Measurements from ENCODE around the gene GAS7.

The GAS7 gene

GRCh38 chr17:10046786-10047785 is 151.3 kb downstream of the GAS7 start:
- H3K36me3 ChIP-seq (ENCODE audit: control insufficient read depth, insufficient read depth, low read length) = no peaks in the 10 kb centered on the region
- H3K27me3 ChIP-seq (ENCODE audit: control insufficient read depth, insufficient read depth, low read length) = no peaks in the 10 kb centered on the region
- H3K9ac ChIP-seq (ENCODE audit: low read length) = no peak overlapping the region
- peaks cover 7% of the 10 kb centered on the region for H3K4me1 ChIP-seq (ENCODE audit: control insufficient read depth, insufficient read depth, low read length)
- H3K9me3 ChIP-seq (ENCODE audit: control insufficient read depth, insufficient read depth, low read depth, low read length) = no peaks in the 10 kb centered on the region
- no peak overlapping the region for H3K27ac ChIP-seq (ENCODE audit: low read depth, low read length)
- no peak overlapping the region for H3K4me3 ChIP-seq (ENCODE audit: low read depth, low read length)

DNA sequence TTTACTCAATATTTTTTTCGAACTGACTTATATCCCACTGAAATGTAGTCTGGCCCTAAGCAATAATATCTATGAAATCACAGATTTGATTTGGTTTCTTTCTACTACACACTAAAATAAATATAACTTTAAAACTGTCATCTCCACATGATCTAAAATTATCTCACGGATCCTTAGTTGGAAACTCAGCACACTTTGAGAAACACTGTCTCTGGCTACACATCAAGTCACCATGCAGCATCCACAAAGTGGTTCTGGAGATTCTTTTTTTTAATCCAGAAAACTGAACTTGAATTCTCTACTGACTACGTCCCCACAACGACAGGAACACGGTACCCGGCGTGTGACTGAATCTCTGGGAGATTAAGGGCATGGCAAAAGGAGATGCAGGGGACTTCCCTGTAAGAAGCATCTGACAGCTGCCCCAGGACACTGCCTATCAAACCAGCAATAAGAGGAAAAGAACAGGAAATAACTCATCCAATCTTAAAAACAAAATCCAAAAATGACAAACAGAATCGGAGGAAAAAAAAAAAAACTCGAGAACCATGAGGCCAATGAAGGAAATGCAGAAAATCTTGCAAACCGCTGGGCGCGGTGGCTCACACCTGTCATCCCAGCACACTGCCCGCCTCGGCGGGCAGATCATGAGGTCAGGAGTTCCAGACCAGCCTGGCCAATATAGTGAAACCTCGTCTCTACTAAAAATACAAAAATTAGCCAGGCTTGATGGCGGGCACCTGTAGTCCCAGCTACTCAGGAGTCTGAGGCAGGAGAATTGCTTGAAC is 152.3 kb downstream of the GAS7 start:
- Histone ChIP-seq H3K27me3 (ENCODE audit: control insufficient read depth, insufficient read depth, low read length) (no peaks in the 10 kb centered on the region), H3K36me3 (ENCODE audit: control insufficient read depth, insufficient read depth, low read length) (no peaks in the 10 kb centered on the region), H3K4me3 (ENCODE audit: low read depth, low read length) (no peak overlapping the region), H3K9me3 (ENCODE audit: control insufficient read depth, insufficient read depth, low read depth, low read length) (no peaks in the 10 kb centered on the region), H3K4me1 (ENCODE audit: control insufficient read depth, insufficient read depth, low read length) (peaks cover 7% of the 10 kb centered on the region), H3K27ac (ENCODE audit: low read depth, low read length) (no peak overlapping the region), H3K9ac (ENCODE audit: low read length) (no peak overlapping the region)

GRCh38 chr17:10042589-10043244 is 155.7 kb downstream of the GAS7 start:
- Histone ChIP-seq H3K4me3 (ENCODE audit: low read depth, low read length) (no peak overlapping the region), H3K27ac (ENCODE audit: low read depth, low read length) (no peak overlapping the region)

DNA sequence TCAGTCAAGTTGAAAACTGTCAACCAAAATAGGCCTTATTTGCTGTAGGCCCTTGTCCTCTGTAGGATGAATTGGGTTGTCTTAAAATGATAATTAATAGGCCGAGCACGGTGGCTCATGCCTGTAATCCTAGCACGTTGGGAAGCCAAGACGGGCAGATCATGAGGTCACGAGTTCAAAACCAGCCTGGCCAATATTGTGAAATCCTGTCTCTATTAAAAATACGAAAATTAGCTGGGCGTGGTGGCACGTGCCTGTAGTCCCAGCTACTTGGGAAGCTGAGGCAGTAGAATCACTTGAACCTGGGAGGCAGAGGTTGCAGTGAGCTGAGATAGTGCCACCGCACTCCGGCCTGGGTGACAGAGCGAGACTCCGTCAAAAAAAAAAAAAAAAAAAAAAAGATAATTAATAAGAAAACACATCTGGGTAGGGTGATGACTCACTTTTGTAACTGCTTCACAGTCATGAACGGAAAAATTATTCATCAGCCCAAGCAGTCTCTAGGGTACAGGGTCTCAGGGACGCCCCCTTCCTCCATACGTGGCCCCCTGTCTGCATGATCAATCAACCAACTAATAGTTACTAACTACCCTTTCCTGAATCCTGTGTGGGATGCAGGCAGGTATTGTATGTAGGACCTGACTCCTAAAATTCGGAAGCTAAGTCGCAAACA is 156.4 kb downstream of the GAS7 start:
- H3K9me3 ChIP-seq (ENCODE audit: control insufficient read depth, insufficient read depth, low read depth, low read length) = no peaks in the 10 kb centered on the region
- no peaks in the 10 kb centered on the region; the same call in 1 of the 2 replicates for H3K4me1 ChIP-seq (ENCODE audit: control insufficient read depth, insufficient read depth, low read length)
- no peak overlapping the region for H3K4me3 ChIP-seq (ENCODE audit: low read depth, low read length)
- H3K36me3 ChIP-seq (ENCODE audit: control insufficient read depth, insufficient read depth, low read length) = no peaks in the 10 kb centered on the region
- no peak overlapping the region for H3K27ac ChIP-seq (ENCODE audit: low read depth, low read length)
- no peak overlapping the region for H3K9ac ChIP-seq (ENCODE audit: low read length)
- H3K27me3 ChIP-seq (ENCODE audit: control insufficient read depth, insufficient read depth, low read length) = no peaks in the 10 kb centered on the region

More at GRCh38 chr17:10042589-10043244, 155.7 kb downstream of the GAS7 start:
- no peak overlapping the region for H3K9ac ChIP-seq (ENCODE audit: low read length)
- peaks cover 3% of the 10 kb centered on the region; the same call in 1 of the 2 replicates for H3K4me1 ChIP-seq (ENCODE audit: control insufficient read depth, insufficient read depth, low read length)
- no peaks in the 10 kb centered on the region for H3K9me3 ChIP-seq (ENCODE audit: control insufficient read depth, insufficient read depth, low read depth, low read length)
- H3K27me3 ChIP-seq (ENCODE audit: control insufficient read depth, insufficient read depth, low read length) = no peaks in the 10 kb centered on the region
- no peaks in the 10 kb centered on the region for H3K36me3 ChIP-seq (ENCODE audit: control insufficient read depth, insufficient read depth, low read length)

- Histone ChIP-seq H3K9ac (ENCODE audit: low read length) (no peak overlapping the region), H3K9me3 (ENCODE audit: control insufficient read depth, insufficient read depth, low read depth, low read length) (no peaks in the 10 kb centered on the region), H3K27ac (ENCODE audit: low read depth, low read length) (no peak overlapping the region), H3K4me3 (ENCODE audit: low read depth, low read length) (no peak overlapping the region), H3K36me3 (ENCODE audit: control insufficient read depth, insufficient read depth, low read length) (no peaks in the 10 kb centered on the region), H3K27me3 (ENCODE audit: control insufficient read depth, insufficient read depth, low read length) (no peaks in the 10 kb centered on the region), H3K4me1 (ENCODE audit: control insufficient read depth, insufficient read depth, low read length) (no peaks in the 10 kb centered on the region; the same call in 1 of the 2 replicates)
Observed at GRCh38 chr17:10041287-10041612, 157.2 kb downstream of the GAS7 start.

GRCh38 chr17:10036511-10037061 is 161.8 kb downstream of the GAS7 start:
- H3K9me3 ChIP-seq (ENCODE audit: control insufficient read depth, insufficient read depth, low read depth, low read length) = no peaks in the 10 kb centered on the region
- no peaks in the 10 kb centered on the region for H3K36me3 ChIP-seq (ENCODE audit: control insufficient read depth, insufficient read depth, low read length)
- no peak overlapping the region for H3K4me3 ChIP-seq (ENCODE audit: low read depth, low read length)
- peaks cover 4% of the 10 kb centered on the region; the same call in 1 of the 2 replicates for H3K4me1 ChIP-seq (ENCODE audit: control insufficient read depth, insufficient read depth, low read length)
- H3K9ac ChIP-seq (ENCODE audit: low read length) = no peak overlapping the region
- no peak overlapping the region for H3K27ac ChIP-seq (ENCODE audit: low read depth, low read length)
- no peaks in the 10 kb centered on the region for H3K27me3 ChIP-seq (ENCODE audit: control insufficient read depth, insufficient read depth, low read length)

DNA sequence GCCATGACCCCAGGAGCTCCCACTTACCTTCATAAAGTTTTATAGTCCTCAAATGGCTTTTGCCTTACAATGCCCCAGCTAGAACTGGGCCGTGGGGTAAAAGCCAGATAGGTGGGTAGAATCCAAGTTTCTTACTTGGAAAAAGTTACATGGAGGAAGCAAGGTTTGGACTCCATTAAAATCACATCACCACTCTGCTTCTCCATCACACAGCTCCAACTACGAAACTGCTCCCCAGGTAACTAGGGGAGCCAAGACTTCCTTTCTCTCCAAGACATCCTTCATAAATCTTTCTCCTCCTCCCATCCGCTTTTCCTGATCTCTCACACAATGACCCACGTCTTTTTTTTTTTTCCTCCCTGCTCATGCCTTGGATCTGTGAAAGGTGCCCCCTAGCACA is 162.5 kb downstream of the GAS7 start:
- no peak overlapping the region for H3K4me3 ChIP-seq (ENCODE audit: low read depth, low read length)
- no peak overlapping the region for H3K9ac ChIP-seq (ENCODE audit: low read length)
- peaks cover 4% of the 10 kb centered on the region; the same call in 1 of the 2 replicates for H3K4me1 ChIP-seq (ENCODE audit: control insufficient read depth, insufficient read depth, low read length)
- H3K27ac ChIP-seq (ENCODE audit: low read depth, low read length) = no peak overlapping the region
- no peaks in the 10 kb centered on the region for H3K27me3 ChIP-seq (ENCODE audit: control insufficient read depth, insufficient read depth, low read length)
- H3K9me3 ChIP-seq (ENCODE audit: control insufficient read depth, insufficient read depth, low read depth, low read length) = no peaks in the 10 kb centered on the region
- H3K36me3 ChIP-seq (ENCODE audit: control insufficient read depth, insufficient read depth, low read length) = no peaks in the 10 kb centered on the region

DNA sequence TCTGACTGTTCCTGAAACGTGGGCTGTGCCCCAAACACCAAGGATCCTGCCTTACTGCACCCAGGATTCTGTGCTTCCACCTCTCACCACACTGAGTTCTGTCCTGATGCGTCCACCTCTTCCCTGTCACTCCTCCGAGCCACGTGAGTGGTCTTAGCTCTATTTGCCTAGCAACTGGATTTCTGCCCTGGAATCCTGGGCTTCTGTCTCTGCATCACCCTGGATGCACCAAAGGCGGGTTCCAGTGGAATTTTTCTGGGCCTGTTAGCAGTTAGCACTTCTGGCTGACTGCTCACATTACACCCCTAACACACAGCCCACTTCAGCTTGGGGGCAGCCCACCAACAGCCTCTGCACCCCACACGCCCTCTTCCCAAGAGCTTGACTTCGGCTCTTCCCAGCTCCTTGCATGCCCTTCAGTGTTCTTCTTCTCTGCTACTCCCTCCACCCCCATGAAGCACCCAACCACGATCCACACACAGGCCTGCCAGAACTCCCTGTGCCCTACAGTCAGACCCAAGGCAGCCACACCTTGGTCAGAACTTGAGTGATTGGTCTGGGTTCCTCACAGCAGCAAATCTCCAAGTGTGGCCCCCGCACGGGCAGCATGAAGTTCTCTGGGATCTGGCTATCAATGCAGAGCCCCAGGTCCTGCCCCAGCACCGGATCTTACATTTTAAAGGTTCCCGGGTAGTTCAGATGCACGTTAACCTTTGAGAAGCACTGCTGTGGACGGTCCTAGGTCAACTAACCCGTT is 163.5 kb downstream of the GAS7 start:
- no peak overlapping the region for H3K9ac ChIP-seq (ENCODE audit: low read length)
- no peaks in the 10 kb centered on the region for H3K36me3 ChIP-seq (ENCODE audit: control insufficient read depth, insufficient read depth, low read length)
- no peak overlapping the region for H3K4me3 ChIP-seq (ENCODE audit: low read depth, low read length)
- no peaks in the 10 kb centered on the region for H3K9me3 ChIP-seq (ENCODE audit: control insufficient read depth, insufficient read depth, low read depth, low read length)
- H3K27me3 ChIP-seq (ENCODE audit: control insufficient read depth, insufficient read depth, low read length) = no peaks in the 10 kb centered on the region
- H3K27ac ChIP-seq (ENCODE audit: low read depth, low read length) = no peak overlapping the region
- H3K4me1 ChIP-seq (ENCODE audit: control insufficient read depth, insufficient read depth, low read length) = peaks cover 4% of the 10 kb centered on the region; the same call in 1 of the 2 replicates

DNA sequence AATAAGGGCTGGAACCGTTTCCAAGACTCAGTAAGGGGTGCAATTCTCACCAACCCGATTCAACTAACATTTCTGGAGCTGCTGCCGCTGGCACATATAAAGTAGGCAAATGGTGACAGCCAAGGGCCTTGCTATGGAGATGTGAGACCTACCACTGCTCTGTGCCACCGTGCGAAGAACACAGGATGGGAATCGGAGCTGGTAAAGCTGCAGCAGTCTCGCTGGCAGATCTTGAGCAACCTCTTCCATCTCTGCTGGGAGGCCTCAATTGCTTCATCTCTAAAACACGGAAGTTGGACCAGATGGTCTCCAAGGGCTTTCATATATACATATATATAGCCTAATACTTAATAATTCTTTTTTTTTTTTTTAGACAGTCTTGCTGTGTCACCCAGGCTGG is 164.4 kb downstream of the GAS7 start:
- H3K4me3 ChIP-seq (ENCODE audit: low read depth, low read length) = no peak overlapping the region
- peaks cover 4% of the 10 kb centered on the region; the same call in 1 of the 2 replicates for H3K4me1 ChIP-seq (ENCODE audit: control insufficient read depth, insufficient read depth, low read length)
- H3K9me3 ChIP-seq (ENCODE audit: control insufficient read depth, insufficient read depth, low read depth, low read length) = no peaks in the 10 kb centered on the region
- no peak overlapping the region for H3K9ac ChIP-seq (ENCODE audit: low read length)
- no peaks in the 10 kb centered on the region for H3K36me3 ChIP-seq (ENCODE audit: control insufficient read depth, insufficient read depth, low read length)
- H3K27me3 ChIP-seq (ENCODE audit: control insufficient read depth, insufficient read depth, low read length) = no peaks in the 10 kb centered on the region
- H3K27ac ChIP-seq (ENCODE audit: low read depth, low read length) = no peak overlapping the region

DNA sequence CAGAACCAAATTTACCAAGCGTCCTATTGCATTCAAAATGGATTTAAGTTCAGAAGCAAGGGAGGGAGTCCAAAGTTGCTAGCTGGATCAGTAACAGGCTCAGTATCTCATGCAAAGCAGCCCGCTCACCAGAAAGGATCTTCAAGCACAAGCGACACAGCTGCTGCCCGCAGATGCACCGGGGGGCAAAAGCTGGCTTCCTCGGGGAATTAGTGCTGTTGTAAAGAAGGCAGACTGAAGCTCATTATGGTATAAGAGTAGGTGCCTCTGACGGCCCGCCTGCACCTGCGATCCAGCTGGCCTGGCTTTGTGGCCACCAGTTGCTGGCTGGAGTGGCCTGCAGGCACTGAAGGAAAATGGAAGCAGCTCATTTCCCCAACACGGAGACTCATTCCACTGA is 165.0 kb downstream of the GAS7 start:
- Histone ChIP-seq H3K9me3 (ENCODE audit: control insufficient read depth, insufficient read depth, low read depth, low read length) (no peaks in the 10 kb centered on the region), H3K9ac (ENCODE audit: low read length) (no peak overlapping the region), H3K4me1 (ENCODE audit: control insufficient read depth, insufficient read depth, low read length) (peaks cover 4% of the 10 kb centered on the region; the same call in 1 of the 2 replicates), H3K36me3 (ENCODE audit: control insufficient read depth, insufficient read depth, low read length) (no peaks in the 10 kb centered on the region), H3K27me3 (ENCODE audit: control insufficient read depth, insufficient read depth, low read length) (no peaks in the 10 kb centered on the region), H3K4me3 (ENCODE audit: low read depth, low read length) (no peak overlapping the region), H3K27ac (ENCODE audit: low read depth, low read length) (no peak overlapping the region)

Data from HUES6 (cell line).